Cerebellar cortex (tissue), 1 donor: ENCODE results near the gene TOGARAM2.

ENCODE experiments used
- DNase-seq: peaks from one replicate; pipeline ENCODE4 v3.0.0-alpha.2; 2015; ENCODE audit warnings: low spot score

The TOGARAM2 gene

DNA sequence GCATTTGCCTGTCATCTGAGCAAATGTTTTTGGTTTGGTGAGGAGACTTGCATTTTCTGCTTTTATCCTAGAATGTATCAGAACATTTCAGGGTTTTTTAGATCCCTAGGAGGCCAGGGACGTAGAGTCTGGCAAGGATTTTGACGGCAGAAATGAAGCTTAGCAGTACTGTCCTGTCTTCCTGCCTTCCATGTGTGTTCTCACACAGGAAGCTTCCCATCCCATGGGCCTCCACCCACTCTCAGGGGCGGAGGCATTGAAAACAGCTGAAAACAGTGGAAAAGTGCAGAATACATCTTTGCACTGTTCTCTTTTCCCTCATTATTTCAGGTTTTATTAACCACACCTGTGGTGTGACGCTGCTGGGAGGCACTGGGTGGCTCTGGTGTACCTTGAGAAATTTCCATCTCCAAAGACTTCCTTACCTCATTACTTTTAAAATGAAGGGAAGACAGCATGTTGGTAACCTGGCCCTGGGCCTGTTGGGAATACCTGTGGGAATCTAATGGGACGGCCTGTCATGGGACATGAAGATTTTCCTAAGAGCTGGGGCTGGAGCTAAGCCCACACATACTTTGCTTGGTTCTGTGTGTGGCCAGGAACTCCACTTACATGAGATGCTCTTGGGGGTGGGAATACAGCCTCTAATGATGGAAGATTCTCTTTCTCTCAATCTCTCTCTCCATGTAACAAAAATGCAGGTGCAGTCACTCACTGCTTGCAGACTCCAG is 72.7 kb downstream of the TOGARAM2 start:
- DNase-seq: no peak

GRCh38 chr2:29054430-29054829 is 73.3 kb downstream of the TOGARAM2 start:
- DNase-seq: no peak

DNA sequence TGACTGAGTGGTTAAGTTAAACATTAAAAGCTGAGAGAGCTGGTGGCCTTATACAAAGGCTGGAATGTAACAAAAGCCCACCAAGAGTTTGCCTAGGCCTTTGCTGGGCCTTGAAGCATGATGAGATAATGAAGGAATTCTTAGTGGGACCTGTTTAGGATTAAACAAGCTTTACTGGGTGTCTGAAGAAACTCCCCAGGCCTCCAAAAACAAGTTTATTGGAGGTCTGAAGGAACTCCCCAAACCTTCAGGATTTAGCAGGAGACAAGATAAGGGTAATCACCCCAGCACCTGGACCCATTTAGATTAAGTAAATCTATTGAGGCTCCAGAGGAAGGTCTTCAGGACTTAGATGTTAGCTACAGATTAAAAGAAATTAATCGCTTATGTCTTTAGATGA is 74.5 kb downstream of the TOGARAM2 start:
- no peak for DNase-seq

GRCh38 chr2:29056452-29056851 is 75.4 kb downstream of the TOGARAM2 start:
- DNase-seq: no peak

- DNase-seq: no peak
Measured at GRCh38 chr2:29057006-29057405, 75.9 kb downstream of the TOGARAM2 start.

DNA sequence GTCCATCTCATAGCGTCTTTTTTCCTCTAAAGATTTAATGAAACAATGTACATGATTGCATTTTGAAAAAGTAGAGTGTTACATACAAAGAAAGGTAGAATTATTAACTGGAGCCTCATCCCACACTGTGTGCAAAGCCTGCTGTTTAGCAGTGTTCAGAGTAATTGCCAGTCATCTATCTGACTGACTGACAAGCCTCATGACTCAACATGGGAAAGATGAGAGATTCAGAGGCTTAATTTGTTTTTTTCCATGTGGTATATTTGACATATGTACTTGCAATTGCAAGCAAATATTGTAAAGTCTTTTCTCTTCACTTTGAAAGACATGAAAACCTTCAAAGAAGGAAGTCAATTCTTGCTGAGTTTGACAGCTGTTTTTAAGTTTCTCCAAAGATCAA is 78.5 kb downstream of the TOGARAM2 start:
- no peak for DNase-seq

DNA sequence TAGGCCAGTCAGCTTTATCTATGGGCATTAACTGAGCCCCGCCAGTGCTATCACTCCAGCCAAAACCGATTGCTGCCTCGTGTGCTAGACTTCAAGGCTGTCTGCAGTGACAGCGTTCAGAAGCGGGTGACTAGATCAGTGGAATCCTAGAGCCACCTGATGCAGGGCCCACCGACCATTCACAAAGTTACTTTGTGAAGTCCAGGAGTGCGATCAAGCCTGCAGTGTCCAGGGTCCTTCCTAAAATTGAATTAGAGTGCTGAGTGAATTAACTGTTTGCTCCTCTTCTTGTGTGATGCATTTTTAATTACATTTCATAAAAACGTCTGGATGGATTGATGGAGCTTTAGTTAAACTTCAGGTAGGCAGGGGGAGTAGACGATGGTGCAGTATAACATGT is 79.3 kb downstream of the TOGARAM2 start:
- DNase-seq: no peak

DNA sequence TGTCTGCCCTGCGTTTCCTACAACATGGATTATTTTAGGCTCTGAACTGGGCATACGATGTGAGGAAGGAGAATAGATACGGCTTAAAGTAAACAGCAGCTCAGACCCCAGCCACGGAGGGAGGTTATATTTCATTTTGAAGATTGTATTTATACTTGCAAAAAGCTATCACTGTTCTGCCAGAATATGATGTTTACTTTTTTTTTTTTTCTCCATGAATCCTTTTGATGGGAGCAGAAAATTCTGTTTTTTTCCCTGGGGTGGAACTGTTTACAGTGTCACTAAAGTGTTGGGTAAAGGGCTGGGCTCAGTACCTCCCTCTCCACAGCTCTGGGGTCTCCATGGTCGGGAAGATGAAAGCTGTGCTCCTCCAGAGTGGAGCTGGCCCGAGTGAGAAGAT is 80.1 kb downstream of the TOGARAM2 start:
- DNase-seq: no peak

GRCh38 chr2:29061616-29062015 is 80.5 kb downstream of the TOGARAM2 start:
- no peak for DNase-seq

GRCh38 chr2:29062371-29062770 is 81.3 kb downstream of the TOGARAM2 start:
- DNase-seq: no peak

- no peak for DNase-seq
Measured at GRCh38 chr2:29063056-29063455, 82.0 kb downstream of the TOGARAM2 start.

- DNase-seq: no peak
Measured at GRCh38 chr2:29063646-29064345, 82.7 kb downstream of the TOGARAM2 start.

DNA sequence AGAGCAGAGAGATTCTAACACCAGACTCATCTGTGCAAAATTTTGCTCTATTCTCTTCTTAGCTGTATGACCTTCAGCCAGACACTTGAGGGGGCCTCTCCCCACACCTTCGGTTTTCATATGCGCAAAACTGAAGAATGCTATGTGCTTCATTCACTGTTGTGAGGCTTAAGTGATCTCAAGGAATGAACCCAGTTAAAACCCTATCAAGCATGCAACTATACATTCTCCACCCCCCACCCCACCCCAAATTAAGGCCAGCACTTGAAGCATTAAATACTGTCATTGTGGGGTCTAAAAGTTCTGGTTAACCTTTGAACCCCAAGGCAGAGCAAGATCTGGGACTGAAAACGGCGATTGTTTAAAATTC is 83.2 kb downstream of the TOGARAM2 start:
- no peak for DNase-seq

GRCh38 chr2:29064746-29065067 is 83.6 kb downstream of the TOGARAM2 start:
- no peak for DNase-seq

GRCh38 chr2:29065068-29065811 is 84.1 kb downstream of the TOGARAM2 start:
- DNase-seq: peak; percentile 10

- DNase-seq: no peak
Measured at GRCh38 chr2:29066271-29066860, 85.3 kb downstream of the TOGARAM2 start.

DNA sequence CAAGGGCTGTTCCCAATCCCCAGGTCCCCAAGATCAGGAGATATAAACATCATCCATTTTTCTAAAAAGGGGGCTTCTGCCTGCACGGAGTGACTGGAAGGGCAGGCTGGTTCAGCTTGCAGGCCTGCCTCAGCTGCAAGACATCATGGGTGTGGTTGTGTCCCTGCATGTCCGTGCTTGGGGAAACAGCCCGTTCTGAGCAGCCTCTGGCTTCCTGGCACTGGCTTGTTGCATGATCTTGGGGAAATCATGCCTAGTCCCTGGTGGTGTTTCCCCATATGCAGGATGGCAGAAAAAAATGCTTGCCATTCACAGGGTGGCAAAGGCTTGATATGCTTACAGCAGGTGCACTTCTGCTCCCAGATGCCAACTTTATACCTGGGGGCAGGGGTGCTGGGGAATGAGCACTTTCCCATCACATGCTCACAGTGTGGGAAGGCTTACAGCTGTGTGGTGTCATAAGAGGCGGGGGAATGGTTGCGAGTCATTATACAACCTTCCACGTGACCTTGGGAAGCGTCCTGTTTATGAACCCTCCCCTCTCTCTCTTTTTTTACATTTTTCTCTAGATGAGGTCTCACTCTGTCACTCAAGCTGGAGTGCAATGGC is 86.0 kb downstream of the TOGARAM2 start:
- no peak for DNase-seq

DNA sequence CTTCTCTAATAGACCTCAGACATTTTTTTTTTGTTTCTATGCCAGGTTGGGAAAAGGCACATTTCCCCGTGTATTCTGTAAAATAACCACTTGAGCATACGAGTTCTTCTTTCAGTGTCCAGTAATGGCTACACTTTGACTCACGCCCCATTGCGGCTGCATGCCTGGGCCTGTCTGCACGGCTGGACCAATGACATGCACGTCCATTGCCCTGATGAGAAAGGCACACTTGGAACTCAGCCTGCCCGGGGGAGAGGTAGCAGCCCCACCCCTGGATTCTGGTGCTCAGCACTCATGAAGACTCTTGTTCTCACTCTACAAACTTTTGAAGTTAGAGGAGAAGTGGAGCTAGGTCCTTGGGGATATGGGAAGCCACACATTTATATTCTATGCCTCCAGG is 87.4 kb downstream of the TOGARAM2 start:
- no peak for DNase-seq

DNA sequence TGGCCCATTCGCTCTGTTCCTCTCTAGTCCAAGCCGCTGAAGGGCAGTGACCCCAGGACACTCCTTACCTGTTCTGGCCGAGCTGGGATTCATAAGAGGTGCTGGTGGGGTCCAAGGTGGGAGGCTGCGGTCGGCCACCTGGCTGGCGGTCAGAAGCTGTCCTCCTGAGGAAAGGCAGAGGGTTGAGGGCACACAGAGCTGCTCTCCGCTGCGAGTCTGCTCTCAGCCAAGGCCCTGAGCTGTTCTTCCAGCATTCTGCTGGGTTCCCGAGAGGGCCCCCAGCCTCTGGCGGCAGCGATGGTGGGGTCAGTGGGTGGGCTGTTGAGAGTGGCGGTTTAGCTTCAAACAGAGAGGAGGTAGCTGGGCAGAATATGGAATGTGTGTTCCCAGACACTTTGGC is 89.4 kb downstream of the TOGARAM2 start:
- no peak for DNase-seq

DNA sequence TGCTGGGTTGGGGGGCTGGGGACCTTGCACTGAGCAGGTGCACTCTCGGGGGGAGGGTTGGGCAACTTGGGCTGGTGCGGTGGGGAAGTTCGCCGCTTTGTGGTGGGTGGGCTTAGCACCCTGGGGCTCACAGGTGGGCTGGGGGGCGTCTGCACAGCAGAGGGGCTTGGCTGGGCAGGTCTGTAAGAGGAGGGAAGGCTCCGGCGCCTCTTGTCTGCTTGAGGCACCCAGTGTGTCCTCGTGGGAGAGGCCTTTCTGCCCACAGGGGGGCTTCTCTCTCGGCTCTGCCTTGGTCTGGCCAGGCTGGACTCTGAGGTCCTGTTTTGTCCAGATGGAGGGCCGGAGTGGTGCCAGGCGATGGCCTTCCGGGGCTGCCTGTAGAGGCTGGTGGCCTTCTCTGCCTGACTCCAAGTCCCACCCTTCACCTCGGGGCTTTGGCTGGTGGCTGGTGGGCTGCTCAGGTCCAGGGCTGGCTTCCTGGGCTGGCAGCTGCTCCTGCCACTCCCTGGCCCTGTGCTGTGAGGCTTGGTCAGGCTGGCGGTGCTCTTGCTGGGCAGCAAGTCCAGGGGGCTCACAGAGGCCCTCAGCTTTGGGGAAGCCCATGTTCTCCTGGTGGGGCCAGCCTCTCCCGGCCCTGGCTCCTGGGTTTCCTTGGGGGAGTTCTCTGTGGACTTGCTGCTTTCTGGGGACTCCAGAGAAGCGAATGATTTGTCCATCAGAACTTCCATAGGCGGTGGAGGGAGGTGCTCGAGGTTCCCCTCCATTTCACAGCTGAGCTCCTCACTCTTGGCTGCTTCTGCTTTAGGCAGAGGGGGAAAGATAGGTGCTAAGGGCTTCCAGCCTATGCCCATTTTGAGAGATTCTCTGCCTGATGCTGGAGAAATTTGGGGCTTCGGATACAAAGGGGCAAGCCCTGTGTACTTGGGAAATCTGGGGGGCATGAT is 90.2 kb downstream of the TOGARAM2 start:
- no peak for DNase-seq

GRCh38 chr2:29072251-29072650 is 91.2 kb downstream of the TOGARAM2 start:
- DNase-seq: no peak
